ENCODE data around the gene CEACAM20.
A peak's percentile ranks its signal among the peaks of the same experiment; 100 is the strongest.

CEACAM20 gene

GRCh38 chr19:44530777-44531176 lies 1.3 kb upstream of the CEACAM20 start:
- Histone ChIP-seq H3K4me1 (ENCODE audit: insufficient read depth, low read length) (no peaks in the 10 kb centered on the region), H3K9me3 (ENCODE audit: control insufficient read depth, insufficient read depth, low read length) (no peaks in the 10 kb centered on the region), H3K9ac (ENCODE audit: low read depth, low read length) (no peak overlapping the region), H3K36me3 (ENCODE audit: insufficient read depth, low read length) (no peaks in the 10 kb centered on the region)

GRCh38 chr19:44527554-44527953 lies 1.9 kb downstream of the CEACAM20 start:
- H3K9me3 ChIP-seq (ENCODE audit: control insufficient read depth, insufficient read depth, low read length): no peaks in the 10 kb centered on the region
- H3K9ac ChIP-seq (ENCODE audit: low read depth, low read length): no peak overlapping the region
- no peaks in the 10 kb centered on the region for H3K36me3 ChIP-seq (ENCODE audit: insufficient read depth, low read length)
- H3K4me1 ChIP-seq (ENCODE audit: insufficient read depth, low read length): no peaks in the 10 kb centered on the region

DNA sequence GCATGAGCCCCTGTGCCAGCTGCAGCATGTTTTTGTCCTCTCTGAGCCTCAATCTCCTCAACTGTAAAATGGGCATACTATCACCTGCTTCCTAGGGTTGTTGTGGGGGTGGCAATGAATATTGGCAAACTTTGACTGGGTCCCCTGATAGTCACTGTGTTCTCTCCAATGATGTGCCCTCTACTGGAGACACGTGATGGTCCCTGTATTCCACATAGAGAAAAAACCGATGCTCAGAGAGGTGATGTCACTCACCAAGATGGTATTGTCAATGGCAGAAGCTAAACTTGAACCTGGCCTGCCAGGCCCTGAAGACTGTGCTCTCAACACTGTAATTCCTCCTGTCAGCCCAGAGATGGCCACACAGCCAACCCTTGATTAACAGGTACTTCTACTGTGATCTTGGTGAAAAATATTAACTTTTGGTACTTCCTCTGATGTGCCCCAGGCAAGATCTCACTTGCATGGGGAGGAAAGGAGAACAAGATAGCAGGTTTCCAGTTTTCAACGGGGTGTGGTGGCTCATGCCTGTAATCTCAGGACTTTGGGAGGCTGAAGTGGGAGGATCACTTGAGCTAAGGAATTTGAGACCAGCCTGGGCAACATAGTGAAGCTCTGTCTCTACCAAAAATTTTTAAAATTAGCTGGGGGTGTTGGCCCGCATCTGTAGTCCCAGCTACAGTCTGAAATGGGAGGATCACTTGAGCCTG lies 3.6 kb downstream of the CEACAM20 start:
- H3K9me3 ChIP-seq (ENCODE audit: control insufficient read depth, insufficient read depth, low read length): no peaks in the 10 kb centered on the region
- no peaks in the 10 kb centered on the region for H3K4me1 ChIP-seq (ENCODE audit: insufficient read depth, low read length)
- H3K36me3 ChIP-seq (ENCODE audit: insufficient read depth, low read length): no peaks in the 10 kb centered on the region
- no peak overlapping the region for H3K9ac ChIP-seq (ENCODE audit: low read depth, low read length)

DNA sequence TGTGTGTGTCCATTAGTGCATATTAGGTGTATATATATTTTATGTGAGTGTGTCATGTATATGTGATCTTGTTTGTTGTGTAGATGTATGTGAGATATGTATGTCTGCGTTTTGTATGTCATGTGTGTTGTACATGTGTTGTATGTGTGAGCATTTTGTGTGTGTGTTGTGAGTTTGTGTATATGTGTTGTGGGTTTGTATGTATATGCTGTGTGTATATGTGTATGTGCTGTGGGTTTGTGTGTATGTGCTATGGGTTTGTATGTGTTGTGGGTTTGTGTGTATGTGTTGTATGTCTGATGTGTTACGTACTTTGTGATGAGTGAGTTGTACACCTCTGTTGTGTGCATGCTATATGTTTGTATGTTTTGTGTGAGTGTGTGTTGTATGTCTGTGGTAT lies 8.1 kb downstream of the CEACAM20 start:
- H3K4me1 ChIP-seq (ENCODE audit: insufficient read depth, low read length): no peaks in the 10 kb centered on the region
- H3K36me3 ChIP-seq (ENCODE audit: insufficient read depth, low read length): no peaks in the 10 kb centered on the region
- no peak overlapping the region for H3K9ac ChIP-seq (ENCODE audit: low read depth, low read length)
- no peaks in the 10 kb centered on the region for H3K9me3 ChIP-seq (ENCODE audit: control insufficient read depth, insufficient read depth, low read length)

GRCh38 chr19:44517146-44517545 lies 12.3 kb downstream of the CEACAM20 start:
- Histone ChIP-seq H3K9me3 (ENCODE audit: control insufficient read depth, insufficient read depth, low read length) (no peaks in the 10 kb centered on the region), H3K9ac (ENCODE audit: low read depth, low read length) (no peak overlapping the region), H3K4me1 (ENCODE audit: insufficient read depth, low read length) (no peaks in the 10 kb centered on the region), H3K36me3 (ENCODE audit: insufficient read depth, low read length) (no peaks in the 10 kb centered on the region)

GRCh38 chr19:44515907-44516306 lies 13.6 kb downstream of the CEACAM20 start:
- H3K4me1 ChIP-seq (ENCODE audit: insufficient read depth, low read length): no peaks in the 10 kb centered on the region
- H3K36me3 ChIP-seq (ENCODE audit: insufficient read depth, low read length): no peaks in the 10 kb centered on the region
- H3K9me3 ChIP-seq (ENCODE audit: control insufficient read depth, insufficient read depth, low read length): no peaks in the 10 kb centered on the region
- H3K9ac ChIP-seq (ENCODE audit: low read depth, low read length): no peak overlapping the region

DNA sequence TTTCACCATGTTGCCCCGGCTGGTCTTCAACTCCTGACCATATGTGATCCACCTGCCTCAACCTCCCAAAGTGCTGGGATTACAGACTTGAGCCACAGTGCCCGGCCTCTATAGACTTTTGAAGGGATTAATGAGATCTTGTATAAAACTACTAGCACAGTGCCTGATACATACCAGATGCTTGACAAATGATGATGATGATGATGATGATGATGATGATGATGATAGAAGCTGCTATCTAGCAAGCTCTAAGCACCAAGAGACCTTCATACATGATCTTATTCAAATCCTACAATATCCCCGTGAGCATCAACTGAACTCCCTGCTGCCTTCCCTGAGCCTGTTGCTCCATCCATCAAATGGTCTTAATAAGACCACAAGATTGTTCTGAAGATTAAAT lies 14.4 kb downstream of the CEACAM20 start:
- Histone ChIP-seq H3K4me1 (ENCODE audit: insufficient read depth, low read length) (no peaks in the 10 kb centered on the region), H3K9ac (ENCODE audit: low read depth, low read length) (no peak overlapping the region), H3K9me3 (ENCODE audit: control insufficient read depth, insufficient read depth, low read length) (no peaks in the 10 kb centered on the region), H3K36me3 (ENCODE audit: insufficient read depth, low read length) (no peaks in the 10 kb centered on the region)

- H3K9me3 ChIP-seq (ENCODE audit: control insufficient read depth, insufficient read depth, low read length): no peaks in the 10 kb centered on the region
- no peaks in the 10 kb centered on the region for H3K4me1 ChIP-seq (ENCODE audit: insufficient read depth, low read length)
- no peak overlapping the region for H3K9ac ChIP-seq (ENCODE audit: low read depth, low read length)
- no peaks in the 10 kb centered on the region for H3K36me3 ChIP-seq (ENCODE audit: insufficient read depth, low read length)
Measured at GRCh38 chr19:44512326-44513298, 16.9 kb downstream of the CEACAM20 start.

GRCh38 chr19:44509478-44509877 lies 20.0 kb downstream of the CEACAM20 start:
- Histone ChIP-seq H3K9ac (ENCODE audit: low read depth, low read length) (no peak overlapping the region), H3K36me3 (ENCODE audit: insufficient read depth, low read length) (no peaks in the 10 kb centered on the region), H3K9me3 (ENCODE audit: control insufficient read depth, insufficient read depth, low read length) (no peaks in the 10 kb centered on the region), H3K4me1 (ENCODE audit: insufficient read depth, low read length) (no peaks in the 10 kb centered on the region)

DNA sequence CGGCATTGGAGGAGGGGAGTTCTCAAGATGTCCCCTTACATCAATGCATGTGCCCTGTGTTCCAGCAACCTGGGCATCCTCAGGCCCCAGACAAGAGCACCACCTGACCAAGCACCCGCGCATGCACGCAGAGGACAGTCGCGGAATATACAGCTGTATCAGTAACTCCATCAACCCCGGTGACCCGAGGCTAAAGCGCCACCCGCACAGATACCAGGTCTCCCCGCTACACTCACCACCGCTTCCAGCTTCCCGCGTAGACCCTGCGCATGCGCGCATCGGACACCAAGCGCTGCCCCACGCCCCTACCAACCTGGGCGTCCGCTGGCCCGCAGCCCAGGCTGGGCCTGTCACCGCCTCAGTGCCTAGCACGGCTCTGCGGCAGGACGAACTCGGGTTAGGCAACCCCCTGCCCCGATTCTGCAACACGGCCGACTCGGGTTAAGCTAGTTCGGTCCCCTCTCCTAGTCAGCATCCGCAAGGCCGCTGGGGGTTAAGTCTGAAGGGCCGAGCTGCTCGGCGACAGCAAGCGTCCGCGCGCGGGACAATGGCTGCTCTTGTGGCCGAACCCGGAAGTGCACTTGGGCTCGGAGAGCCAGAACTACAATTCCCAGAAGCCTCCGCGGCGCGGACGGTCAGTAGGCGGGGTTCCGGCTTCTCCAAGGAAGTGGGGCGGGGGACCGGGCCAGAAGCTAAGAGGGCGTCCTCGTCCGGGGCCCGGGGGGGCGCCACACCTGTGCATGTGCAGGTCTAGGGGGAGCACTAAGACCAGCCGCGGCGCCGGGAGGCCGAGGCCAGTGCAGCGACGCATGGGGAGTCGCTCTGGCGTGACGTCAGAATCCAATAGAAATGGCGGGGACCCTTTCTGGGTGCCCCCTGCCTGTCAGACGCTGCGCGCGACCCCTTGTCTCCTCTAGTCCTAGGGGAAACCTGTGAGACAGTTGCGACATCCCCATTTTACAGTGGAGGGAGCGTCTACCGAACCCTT lies 29.2 kb downstream of the CEACAM20 start, which contains the start of gene ZNF180:
Gene ZNF180 (minus strand): TSS at position 561 of the 988 bp plus-strand sequence. CDS start 3,188 bp downstream, outside the sequence.
- Histone ChIP-seq H3K9me3 (ENCODE audit: control insufficient read depth, insufficient read depth, low read length) (peaks cover 4% of the 10 kb centered on the region; the same call in 1 of the 2 replicates), H3K36me3 (ENCODE audit: insufficient read depth, low read length) (peaks cover 4% of the 10 kb centered on the region; the same call in 1 of the 2 replicates), H3K4me1 (ENCODE audit: insufficient read depth, low read length) (no peaks in the 10 kb centered on the region), H3K9ac (ENCODE audit: low read depth, low read length) (peak within 1 kb of the TSS; percentile 89)

- Histone ChIP-seq H3K4me1 (ENCODE audit: insufficient read depth, low read length) (no peaks in the 10 kb centered on the region), H3K9me3 (ENCODE audit: control insufficient read depth, insufficient read depth, low read length) (peaks cover 4% of the 10 kb centered on the region; the same call in 1 of the 2 replicates), H3K9ac (ENCODE audit: low read depth, low read length) (peak overlapping the region; percentile 89), H3K36me3 (ENCODE audit: insufficient read depth, low read length) (peaks cover 4% of the 10 kb centered on the region; the same call in 1 of the 2 replicates)
Measured at GRCh38 chr19:44499559-44499958, 29.9 kb downstream of the CEACAM20 start.

- 0 out of 2 replicates have a peak overlapping the region, but pooled peaks have one; percentile 89 for H3K9ac ChIP-seq (ENCODE audit: low read depth, low read length)
- no peaks in the 10 kb centered on the region for H3K4me1 ChIP-seq (ENCODE audit: insufficient read depth, low read length)
- peaks cover 5% of the 10 kb centered on the region; the same call in 1 of the 2 replicates for H3K9me3 ChIP-seq (ENCODE audit: control insufficient read depth, insufficient read depth, low read length)
- peaks cover 6% of the 10 kb centered on the region; the same call in 1 of the 2 replicates for H3K36me3 ChIP-seq (ENCODE audit: insufficient read depth, low read length)
Measured at GRCh38 chr19:44498988-44499387, 30.5 kb downstream of the CEACAM20 start.

GRCh38 chr19:44496711-44497110 lies 32.8 kb downstream of the CEACAM20 start:
- Histone ChIP-seq H3K36me3 (ENCODE audit: insufficient read depth, low read length) (peaks cover 21% of the 10 kb centered on the region), H3K9ac (ENCODE audit: low read depth, low read length) (no peak overlapping the region), H3K4me1 (ENCODE audit: insufficient read depth, low read length) (no peaks in the 10 kb centered on the region), H3K9me3 (ENCODE audit: control insufficient read depth, insufficient read depth, low read length) (peaks cover 19% of the 10 kb centered on the region)
